ENCODE results near the gene SSBP3. TPM values are rescaled to one million over a fixed set of nuclear protein-coding genes. Genes with fewer than 3 reads are reported as not detected.
"Not testable (repeated sequence)": the region's sequence is repeated elsewhere in the genome, so short reads cannot be mapped to it uniquely, and the experiment has no call there.

The SSBP3 gene
- total and polyA plus RNA-seq, 9 of the 15 experiments (the other 6 are each of a cell fraction or from before 2014, with no cell fraction given), result 8.7 to 108 (median 33.8) TPM

DNA sequence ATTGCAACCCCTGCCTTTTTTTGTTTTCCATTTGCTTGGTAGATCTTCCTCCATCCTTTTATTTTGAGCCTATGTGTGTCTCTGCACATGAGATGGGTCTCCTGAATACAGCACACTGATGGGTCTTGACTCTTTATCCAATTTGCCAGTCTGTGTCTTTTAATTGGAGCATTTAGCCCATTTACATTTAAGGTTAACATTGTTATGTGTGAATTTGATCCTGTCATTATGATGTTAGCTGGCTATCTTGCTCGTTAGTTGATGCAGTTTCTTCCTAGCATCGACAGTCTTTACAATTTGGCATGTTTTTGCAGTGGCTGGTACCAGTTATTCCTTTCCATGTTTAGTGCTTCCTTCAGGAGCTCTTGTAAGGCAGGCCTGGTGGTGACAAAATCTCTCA is 40.9 kb upstream of the SSBP3 start:
- H3K9ac ChIP-seq (ENCODE audit: insufficient read depth in 1 of 2, low read depth in 2 of 2, low read length in 2 of 2); H3K27me3 ChIP-seq (ENCODE audit: control insufficient read depth in 2 of 2, insufficient read depth in 2 of 2, low read length in 2 of 2); CTCF ChIA-PET (ENCODE audit: low intra/inter-chr PET ratio); in situ Hi-C loops (cut with MboI); H3K9me1 ChIP-seq (ENCODE audit: control insufficient read depth, insufficient read depth, low read length); H2AFZ ChIP-seq (ENCODE audit: low read depth, low read length); H3K4me1 ChIP-seq (replicated peaks in 1 of 2; ENCODE audit: control insufficient read depth in 2 of 2, insufficient read depth in 2 of 2, low read length in 2 of 2); FAIRE-seq; H3K27ac ChIP-seq (ENCODE audit: extremely low read depth, low read depth, low read length); H3K36me3 ChIP-seq (ENCODE audit: control insufficient read depth, insufficient read depth, low read length); H3K9me3 ChIP-seq (replicated peaks; ENCODE audit: control insufficient read depth, insufficient read depth, low read depth, low read length); intact Hi-C loops (cut with micrococcal nuclease); H3K79me2 ChIP-seq (ENCODE audit: control insufficient read depth, insufficient read depth, low read length); ATAC-seq; H3K4me3 ChIP-seq; H3K4me2 ChIP-seq (ENCODE audit: insufficient read depth, low read length); DNase-seq (ENCODE audit: extremely low read depth in 1 of 4, low spot score in 3 of 4); BruUV-seq (replicated peaks); POLR2A ChIA-PET; H4K20me1 ChIP-seq (replicated peaks; ENCODE audit: control insufficient read depth, insufficient read depth, low read length): not testable (repeated sequence)
- TF ChIP-seq ZNF507 (tag; conservative IDR thresholded peaks at IDR 0.05), result peak; percentile 93
- TF ChIP-seq ZNF354B (CRISPR knock-in tag; IDR thresholded peaks at IDR 0.05), result 0 out of 2 replicates have a peak, but pooled peaks have one; percentile 50
- 0% methylated on average over 2 of the region's 2 CpGs for WGBS (ENCODE audit: insufficient coverage, low coverage, missing lambda C conversion rate)

DNA sequence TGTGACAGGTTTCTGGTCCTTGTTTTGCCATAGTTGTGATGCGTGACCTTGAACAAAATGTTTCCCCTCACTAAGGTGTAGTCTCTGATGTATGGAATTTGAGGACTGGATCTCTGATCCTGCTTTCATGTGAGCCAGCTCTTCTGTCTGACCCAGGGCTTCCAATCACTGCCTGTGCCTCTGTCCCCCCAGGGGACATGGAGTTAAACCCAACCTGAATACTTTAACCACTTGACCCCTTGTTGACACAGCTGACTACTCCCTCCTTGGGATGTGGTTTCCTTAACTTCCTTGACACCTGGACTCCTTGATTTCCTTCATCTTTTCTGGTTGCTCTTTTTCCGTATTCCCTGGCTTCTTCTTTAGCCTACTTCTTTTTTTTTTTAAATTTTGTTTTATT is 36.0 kb upstream of the SSBP3 start:
- H3K9ac ChIP-seq (ENCODE audit: insufficient read depth in 1 of 2, low read depth in 2 of 2, low read length in 2 of 2), result no peak overlapping the region
- H3K27me3 ChIP-seq (ENCODE audit: control insufficient read depth in 2 of 2, insufficient read depth in 2 of 2, low read length in 2 of 2), result no peaks in the 10 kb centered on the region
- no peaks in the 10 kb centered on the region for H3K9me3 ChIP-seq (replicated peaks; ENCODE audit: control insufficient read depth, insufficient read depth, low read depth, low read length)
- H3K4me2 ChIP-seq (ENCODE audit: insufficient read depth, low read length), result no peak overlapping the region
- DNase-seq (ENCODE audit: extremely low read depth in 1 of 4, low spot score in 3 of 4) (no peak), FAIRE-seq (no peak), ATAC-seq (no peak)
- no peaks in the 10 kb centered on the region for H3K9me1 ChIP-seq (ENCODE audit: control insufficient read depth, insufficient read depth, low read length)
- no TSS peak for BruUV-seq (replicated peaks)
- H3K4me3 ChIP-seq, result no peak overlapping the region
- TF ChIP-seq, protein P1, sequence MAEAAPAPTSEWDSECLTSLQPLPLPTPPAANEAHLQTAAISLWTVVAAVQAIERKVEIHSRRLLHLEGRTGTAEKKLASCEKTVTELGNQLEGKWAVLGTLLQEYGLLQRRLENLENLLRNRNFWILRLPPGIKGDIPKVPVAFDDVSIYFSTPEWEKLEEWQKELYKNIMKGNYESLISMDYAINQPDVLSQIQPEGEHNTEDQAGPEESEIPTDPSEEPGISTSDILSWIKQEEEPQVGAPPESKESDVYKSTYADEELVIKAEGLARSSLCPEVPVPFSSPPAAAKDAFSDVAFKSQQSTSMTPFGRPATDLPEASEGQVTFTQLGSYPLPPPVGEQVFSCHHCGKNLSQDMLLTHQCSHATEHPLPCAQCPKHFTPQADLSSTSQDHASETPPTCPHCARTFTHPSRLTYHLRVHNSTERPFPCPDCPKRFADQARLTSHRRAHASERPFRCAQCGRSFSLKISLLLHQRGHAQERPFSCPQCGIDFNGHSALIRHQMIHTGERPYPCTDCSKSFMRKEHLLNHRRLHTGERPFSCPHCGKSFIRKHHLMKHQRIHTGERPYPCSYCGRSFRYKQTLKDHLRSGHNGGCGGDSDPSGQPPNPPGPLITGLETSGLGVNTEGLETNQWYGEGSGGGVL (CRISPR knock-in tag; IDR thresholded peaks at IDR 0.05), result no peak
- no peak for TF ChIP-seq YBX1 (IDR thresholded peaks at IDR 0.05)
- peak in 1 of 2 experiments; percentile 87; a peak in 1 of 4 replicates for TF ChIP-seq FOXA3 (CRISPR knock-in tag; conservative IDR thresholded peaks at IDR 0.05 in 1 of 2, IDR thresholded peaks at IDR 0.05 in 1 of 2)
- TF ChIP-seq SRSF9 (IDR thresholded peaks at IDR 0.05; ENCODE audit: borderline replicate concordance, low read depth, low read length), result no peak
- peak; percentile 55 for TF ChIP-seq CBFA2T3 (IDR thresholded peaks at IDR 0.05)
- no peak for TF ChIP-seq RBBP5 (IDR thresholded peaks at IDR 0.05; ENCODE audit: borderline replicate concordance, insufficient read depth, low read length, poor library complexity, severe bottlenecking)
- TF ChIP-seq ZNF778 (CRISPR knock-in tag; IDR thresholded peaks at IDR 0.05), result no peak
- TF ChIP-seq NFATC3 (IDR thresholded peaks at IDR 0.05), result no peak
- TF ChIP-seq KAT7 (CRISPR knock-in tag; IDR thresholded peaks at IDR 0.05; ENCODE audit: borderline replicate concordance), result no peak
- TF ChIP-seq, protein P2, sequence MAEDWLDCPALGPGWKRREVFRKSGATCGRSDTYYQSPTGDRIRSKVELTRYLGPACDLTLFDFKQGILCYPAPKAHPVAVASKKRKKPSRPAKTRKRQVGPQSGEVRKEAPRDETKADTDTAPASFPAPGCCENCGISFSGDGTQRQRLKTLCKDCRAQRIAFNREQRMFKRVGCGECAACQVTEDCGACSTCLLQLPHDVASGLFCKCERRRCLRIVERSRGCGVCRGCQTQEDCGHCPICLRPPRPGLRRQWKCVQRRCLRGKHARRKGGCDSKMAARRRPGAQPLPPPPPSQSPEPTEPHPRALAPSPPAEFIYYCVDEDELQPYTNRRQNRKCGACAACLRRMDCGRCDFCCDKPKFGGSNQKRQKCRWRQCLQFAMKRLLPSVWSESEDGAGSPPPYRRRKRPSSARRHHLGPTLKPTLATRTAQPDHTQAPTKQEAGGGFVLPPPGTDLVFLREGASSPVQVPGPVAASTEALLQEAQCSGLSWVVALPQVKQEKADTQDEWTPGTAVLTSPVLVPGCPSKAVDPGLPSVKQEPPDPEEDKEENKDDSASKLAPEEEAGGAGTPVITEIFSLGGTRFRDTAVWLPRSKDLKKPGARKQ (CRISPR knock-in tag; IDR thresholded peaks at IDR 0.05), result no peak
- no peak for TF ChIP-seq TAF15 (IDR thresholded peaks at IDR 0.05; ENCODE audit: low read depth, low read length)
- no peak for TF ChIP-seq ZNF586 (CRISPR knock-in tag; conservative IDR thresholded peaks at IDR 0.05)
- TF ChIP-seq BHLHE40 (IDR thresholded peaks at IDR 0.05; ENCODE audit: low read length), result no peak
- intact Hi-C loops (cut with micrococcal nuclease) (no loop called here), in situ Hi-C loops (cut with MboI) (no loop called here)
- H4K20me1 ChIP-seq (replicated peaks; ENCODE audit: control insufficient read depth, insufficient read depth, low read length), result no peaks in the 10 kb centered on the region
- no peaks in the 10 kb centered on the region for H3K79me2 ChIP-seq (ENCODE audit: control insufficient read depth, insufficient read depth, low read length)
- ChIA-PET POLR2A (interaction anchor here (0.6 kb wide), 1 partner anchor 542 kb away, joined by 3 read pairs; no protein-coding TSS in a partner anchor), CTCF (ENCODE audit: low intra/inter-chr PET ratio) (no interaction called here)
- H3K36me3 ChIP-seq (ENCODE audit: control insufficient read depth, insufficient read depth, low read length), result no peaks in the 10 kb centered on the region
- H3K27ac ChIP-seq (ENCODE audit: extremely low read depth, low read depth, low read length), result no peak overlapping the region
- no peak overlapping the region for H2AFZ ChIP-seq (ENCODE audit: low read depth, low read length)
- H3K4me1 ChIP-seq (replicated peaks in 1 of 2; ENCODE audit: control insufficient read depth in 2 of 2, insufficient read depth in 2 of 2, low read length in 2 of 2), result no peaks in the 10 kb centered on the region
- WGBS (ENCODE audit: insufficient coverage, low coverage, missing lambda C conversion rate), result 76% methylated on average over 2 of the region's 2 CpGs
